ENCODE data around the gene SGMS1. TPM values are rescaled to one million over a fixed set of nuclear protein-coding genes. Genes with fewer than 3 reads are reported as not detected.

SGMS1 gene
- total RNA-seq, 1 donor from 2014 or later, result 128 TPM

DNA sequence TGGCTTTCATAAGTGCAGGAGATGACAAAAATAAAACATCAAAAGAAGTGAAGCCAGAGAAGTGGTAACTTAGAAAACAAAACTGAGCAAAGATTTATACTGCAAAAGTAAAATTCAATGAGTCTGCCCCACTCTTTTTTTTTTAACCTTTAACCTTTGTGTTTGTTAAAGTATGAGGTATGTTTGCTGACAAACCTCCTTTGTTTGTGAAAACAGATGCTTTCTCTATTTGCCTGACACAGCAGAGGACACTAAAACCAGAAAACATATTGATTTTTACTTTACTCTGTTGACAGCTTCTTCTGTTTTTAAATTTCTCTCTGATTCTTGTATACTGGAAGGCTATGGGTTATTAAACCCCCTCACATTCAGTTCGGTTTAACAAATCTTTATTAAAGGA lies 57.6 kb downstream of the SGMS1 start:
- intact Hi-C loops (cut with DNase I), result no loop called here
- TF ChIP-seq, protein P1, sequence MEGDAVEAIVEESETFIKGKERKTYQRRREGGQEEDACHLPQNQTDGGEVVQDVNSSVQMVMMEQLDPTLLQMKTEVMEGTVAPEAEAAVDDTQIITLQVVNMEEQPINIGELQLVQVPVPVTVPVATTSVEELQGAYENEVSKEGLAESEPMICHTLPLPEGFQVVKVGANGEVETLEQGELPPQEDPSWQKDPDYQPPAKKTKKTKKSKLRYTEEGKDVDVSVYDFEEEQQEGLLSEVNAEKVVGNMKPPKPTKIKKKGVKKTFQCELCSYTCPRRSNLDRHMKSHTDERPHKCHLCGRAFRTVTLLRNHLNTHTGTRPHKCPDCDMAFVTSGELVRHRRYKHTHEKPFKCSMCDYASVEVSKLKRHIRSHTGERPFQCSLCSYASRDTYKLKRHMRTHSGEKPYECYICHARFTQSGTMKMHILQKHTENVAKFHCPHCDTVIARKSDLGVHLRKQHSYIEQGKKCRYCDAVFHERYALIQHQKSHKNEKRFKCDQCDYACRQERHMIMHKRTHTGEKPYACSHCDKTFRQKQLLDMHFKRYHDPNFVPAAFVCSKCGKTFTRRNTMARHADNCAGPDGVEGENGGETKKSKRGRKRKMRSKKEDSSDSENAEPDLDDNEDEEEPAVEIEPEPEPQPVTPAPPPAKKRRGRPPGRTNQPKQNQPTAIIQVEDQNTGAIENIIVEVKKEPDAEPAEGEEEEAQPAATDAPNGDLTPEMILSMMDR (IDR thresholded peaks at IDR 0.05), result no peak

DNA sequence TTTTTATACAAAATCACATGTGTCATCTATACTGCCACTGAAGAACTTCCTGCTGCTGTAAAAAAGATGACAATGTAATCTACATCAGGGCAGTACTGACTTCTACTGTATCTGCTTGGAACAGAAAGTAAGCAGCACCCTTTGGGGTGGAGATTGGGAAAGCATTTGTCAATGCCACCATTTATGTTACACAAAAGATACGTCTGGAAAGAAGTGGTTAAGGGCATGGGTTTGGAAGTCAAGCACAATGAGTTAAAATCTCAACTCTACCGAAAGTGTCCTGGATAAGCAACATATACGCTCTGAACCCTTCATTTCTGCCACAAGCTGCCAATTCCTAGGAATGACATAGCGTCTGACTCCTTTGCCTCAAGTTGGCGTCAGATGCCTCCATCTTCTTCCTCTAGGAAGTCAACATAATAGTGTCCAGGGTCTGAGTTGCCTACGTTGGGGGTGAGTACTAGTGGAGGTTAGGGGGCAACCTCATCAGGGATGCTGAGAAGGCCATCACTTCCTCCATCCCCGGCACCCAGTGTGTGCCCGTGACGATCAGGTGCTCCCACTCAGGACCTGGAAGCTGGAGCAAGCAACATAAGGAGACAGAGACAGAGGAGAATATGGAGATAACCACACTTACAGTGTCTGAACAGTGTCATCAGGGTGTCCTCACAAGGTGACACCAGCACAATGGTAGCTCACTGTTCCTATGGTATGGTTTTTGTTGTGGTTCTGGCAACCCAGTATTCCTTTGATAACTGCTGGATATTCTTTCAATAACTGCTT lies 58.3 kb downstream of the SGMS1 start:
- Histone ChIP-seq H3K4me3 (no peak overlapping the region), H3K9me3 (no peaks in the 10 kb centered on the region), H3K36me3 (no peaks in the 10 kb centered on the region), H3K27me3 (no peaks in the 10 kb centered on the region), H3K27ac (no peak overlapping the region), H3K4me1 (peaks cover 5 to 9% of the 10 kb centered on the region in 2 donors)
- no peak for DNase-seq (ENCODE audit: low spot score in 2 of 2)
- intact Hi-C loops (cut with DNase I), result no loop called here
- TF ChIP-seq, protein P1 (IDR thresholded peaks at IDR 0.05), result no peak

More for the DNA sequence above, 57.6 kb downstream of the SGMS1 start:
- no peaks in the 10 kb centered on the region for H3K9me3 ChIP-seq
- H3K36me3 ChIP-seq, result no peaks in the 10 kb centered on the region
- DNase-seq (ENCODE audit: low spot score in 2 of 2), result no peak
- no peak overlapping the region for H3K4me3 ChIP-seq
- peaks cover 5 to 7% of the 10 kb centered on the region in 2 donors for H3K4me1 ChIP-seq
- no peaks in the 10 kb centered on the region for H3K27me3 ChIP-seq
- no peak overlapping the region for H3K27ac ChIP-seq

DNA sequence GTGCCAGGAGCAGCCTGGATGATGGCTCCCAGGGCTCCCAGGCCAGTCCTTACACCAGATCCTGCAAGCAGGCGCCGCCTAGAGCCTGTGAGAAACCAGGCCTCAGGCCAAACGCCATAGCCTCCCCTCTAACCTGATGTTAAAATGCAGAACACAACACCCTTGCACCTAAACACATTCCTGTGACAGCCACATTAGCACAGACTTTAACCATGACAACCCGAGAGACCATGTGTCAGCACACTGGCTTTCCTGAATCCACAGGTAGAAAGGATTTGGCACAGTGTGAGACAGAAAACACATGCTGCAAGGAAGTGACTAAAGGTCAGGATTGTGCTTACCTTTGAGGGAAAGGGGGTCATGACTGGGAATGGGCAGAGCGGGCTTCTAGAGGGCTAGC lies 59.9 kb downstream of the SGMS1 start:
- TF ChIP-seq, protein P1 (IDR thresholded peaks at IDR 0.05), result no peak
- H3K27ac ChIP-seq, result no peak overlapping the region
- no peak overlapping the region for H3K4me3 ChIP-seq
- no peak for DNase-seq (ENCODE audit: low spot score in 2 of 2)
- no peaks in the 10 kb centered on the region for H3K9me3 ChIP-seq
- no peaks in the 10 kb centered on the region for H3K27me3 ChIP-seq
- intact Hi-C loops (cut with DNase I), result no loop called here
- H3K4me1 ChIP-seq, result peaks cover 5 to 12% of the 10 kb centered on the region in 2 donors
- H3K36me3 ChIP-seq, result no peaks in the 10 kb centered on the region

DNA sequence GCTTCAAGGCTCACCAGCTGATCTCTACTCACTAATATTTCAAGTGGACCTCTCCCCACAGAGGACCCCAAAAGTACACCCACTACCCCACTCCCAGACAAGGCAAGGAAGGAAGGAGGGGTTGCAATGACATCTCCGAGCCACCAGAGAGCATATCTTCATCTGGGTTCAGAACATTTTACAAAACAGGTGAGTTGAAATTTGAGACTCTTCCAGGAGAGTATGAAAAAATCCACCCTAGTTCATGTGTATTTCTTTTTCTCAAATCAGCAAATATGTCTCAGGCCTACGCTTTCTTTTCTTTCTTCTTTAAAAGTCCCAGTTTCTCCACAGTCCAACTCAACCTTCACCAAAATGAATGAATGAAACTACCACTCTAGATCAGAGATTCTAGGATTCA lies 61.9 kb downstream of the SGMS1 start:
- TF ChIP-seq, protein P1 (IDR thresholded peaks at IDR 0.05), result peak in 2 of 3 experiments; percentile 26 to 40
- no peak for DNase-seq (ENCODE audit: low spot score in 2 of 2)
- Histone ChIP-seq H3K27ac (peak overlapping the region; percentile 26 to 27), H3K36me3 (no peaks in the 10 kb centered on the region), H3K4me1 (peaks cover 5 to 28% of the 10 kb centered on the region in 2 donors), H3K4me3 (peak overlapping the region in 1 of 2 donors; percentile 37), H3K9me3 (no peaks in the 10 kb centered on the region), H3K27me3 (no peaks in the 10 kb centered on the region)
- intact Hi-C loops (cut with DNase I), result loop anchor here (1.0 kb wide), 1 partner anchor 60 kb away; no protein-coding TSS in a partner anchor

DNA sequence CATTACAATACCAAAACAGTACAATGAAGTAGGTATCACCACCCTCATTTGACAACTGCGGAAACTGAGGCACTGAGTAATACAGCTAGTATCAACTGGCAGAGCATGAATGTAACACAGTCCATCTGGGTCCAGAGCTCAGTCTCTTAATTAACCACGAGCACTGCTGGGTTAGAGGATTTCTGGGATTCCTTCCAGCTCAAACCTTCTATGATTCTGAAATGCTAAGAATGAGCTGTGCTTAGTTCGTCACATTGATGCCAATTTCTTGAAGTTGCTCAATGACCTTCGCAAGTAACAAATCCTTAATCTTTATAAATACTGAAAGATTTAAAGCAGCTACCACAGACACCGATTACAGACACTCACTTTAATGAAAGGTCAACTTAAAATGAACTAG lies 62.5 kb downstream of the SGMS1 start:
- Histone ChIP-seq H3K27ac (peak overlapping the region; percentile 26 to 27), H3K4me1 (peaks cover 10 to 33% of the 10 kb centered on the region in 2 donors), H3K4me3 (peak overlapping the region in 1 of 2 donors; percentile 37), H3K27me3 (no peaks in the 10 kb centered on the region), H3K36me3 (no peaks in the 10 kb centered on the region), H3K9me3 (no peaks in the 10 kb centered on the region)
- TF ChIP-seq, protein P1 (IDR thresholded peaks at IDR 0.05), result no peak
- intact Hi-C loops (cut with DNase I), result loop anchor here (1.0 kb wide), 1 partner anchor 61 kb away; no protein-coding TSS in a partner anchor
- DNase-seq (ENCODE audit: low spot score in 2 of 2), result no peak

All from ascending aorta (tissue), 2 donors.